HUDEP-2 (cell line): ENCODE measurements around the gene ESYT2.
A peak's percentile ranks its signal among the peaks of the same experiment; 100 is the strongest.

Experiments
- DNase-seq, 76 experiments: peaks; one replicate each; lab custom pipeline; 2025; ENCODE audit not compliant: unreplicated experiment in 76 of 76; lab: John Stamatoyannopoulos, UW

Gene ESYT2

GRCh38 chr7:158748335-158748734, 81.0 kb downstream of the ESYT2 start:
- DNase-seq: no peak

- no peak for DNase-seq
Measured at GRCh38 chr7:158747408-158747807, 81.9 kb downstream of the ESYT2 start.

GRCh38 chr7:158746957-158747356, 82.4 kb downstream of the ESYT2 start:
- DNase-seq: no peak

GRCh38 chr7:158745057-158745715, 84.1 kb downstream of the ESYT2 start:
- no peak for DNase-seq

- no peak for DNase-seq
Measured at GRCh38 chr7:158744070-158744469, 85.2 kb downstream of the ESYT2 start.

GRCh38 chr7:158743219-158743618, 86.1 kb downstream of the ESYT2 start:
- no peak for DNase-seq

GRCh38 chr7:158742065-158742821, 87.1 kb downstream of the ESYT2 start:
- no peak for DNase-seq

- no peak for DNase-seq
Measured at GRCh38 chr7:158741294-158741666, 88.0 kb downstream of the ESYT2 start.

GRCh38 chr7:158740657-158741293, 88.5 kb downstream of the ESYT2 start:
- DNase-seq: no peak

- DNase-seq: no peak
Measured at GRCh38 chr7:158740013-158740656, 89.2 kb downstream of the ESYT2 start.

GRCh38 chr7:158738841-158739240, 90.5 kb downstream of the ESYT2 start:
- no peak for DNase-seq

- no peak for DNase-seq
Measured at GRCh38 chr7:158737064-158737695, 92.1 kb downstream of the ESYT2 start.

- no peak for DNase-seq
Measured at GRCh38 chr7:158735935-158736334, 93.4 kb downstream of the ESYT2 start.

- DNase-seq: no peak
Measured at GRCh38 chr7:158734861-158735260, 94.4 kb downstream of the ESYT2 start.

GRCh38 chr7:158733775-158734494, 95.4 kb downstream of the ESYT2 start:
- DNase-seq: peak in 1 of 76 experiments; percentile 5

- DNase-seq: no peak
Measured at GRCh38 chr7:158733220-158733519, 96.1 kb downstream of the ESYT2 start.

- no peak for DNase-seq
Measured at GRCh38 chr7:158732494-158733219, 96.7 kb downstream of the ESYT2 start.

GRCh38 chr7:158731761-158732160, 97.5 kb downstream of the ESYT2 start:
- DNase-seq: no peak

GRCh38 chr7:158730383-158731346, 98.6 kb downstream of the ESYT2 start:
- DNase-seq: no peak
